Tongue (tissue), 2 donors: ENCODE measurements around the gene CIAO1. TPM values are rescaled to one million over a fixed set of nuclear protein-coding genes. Genes with fewer than 3 reads are reported as not detected.
"Not testable (repeated sequence)": the region's sequence is repeated elsewhere in the genome, so short reads cannot be mapped to it uniquely, and the experiment has no call there.

Source experiments
- DNase-seq: peaks from one replicate; pipeline ENCODE4 v3.0.0-alpha.2; 2015
- total RNA-seq: library from RNA; depleted of rRNA; stranded (reverse); fragments of >200 nt; gene quantifications from one replicate; pipeline ENCODE4 v1.2.3, GENCODE V29; 2014

CIAO1 gene
- total RNA-seq, 1 donor from 2014 or later = 74.4 TPM

- no peak for DNase-seq
Observed at GRCh38 chr2:96276787-96277499, 10.9 kb downstream of the CIAO1 start.

DNA sequence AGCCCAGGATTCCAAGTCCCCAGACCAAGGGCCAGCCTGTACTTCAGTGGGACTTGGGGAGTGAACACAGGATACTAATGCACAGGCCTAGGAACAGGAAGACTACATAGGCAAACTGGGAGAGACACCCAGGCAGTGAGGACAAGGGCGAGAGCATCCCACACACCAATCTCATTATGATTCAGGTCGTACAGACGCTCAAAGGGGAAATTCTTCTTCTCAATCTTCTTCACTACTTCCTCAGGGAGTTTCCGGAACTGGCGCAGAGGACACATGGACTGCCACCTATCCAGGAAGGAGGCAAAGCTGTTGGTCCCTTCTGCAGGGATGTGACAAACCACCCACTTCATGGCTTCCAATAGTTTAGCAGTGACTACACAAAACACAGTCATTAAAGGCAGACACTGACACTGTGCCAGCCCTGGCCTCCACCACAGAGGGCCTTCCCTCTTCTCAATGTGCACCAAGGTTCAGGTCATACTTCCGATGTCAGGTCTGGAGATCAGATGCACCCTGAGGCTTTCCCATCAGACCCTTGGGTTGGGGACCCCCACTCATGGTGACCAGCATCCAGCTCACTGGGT lies 21.3 kb downstream of the CIAO1 start:
- no peak for DNase-seq

DNA sequence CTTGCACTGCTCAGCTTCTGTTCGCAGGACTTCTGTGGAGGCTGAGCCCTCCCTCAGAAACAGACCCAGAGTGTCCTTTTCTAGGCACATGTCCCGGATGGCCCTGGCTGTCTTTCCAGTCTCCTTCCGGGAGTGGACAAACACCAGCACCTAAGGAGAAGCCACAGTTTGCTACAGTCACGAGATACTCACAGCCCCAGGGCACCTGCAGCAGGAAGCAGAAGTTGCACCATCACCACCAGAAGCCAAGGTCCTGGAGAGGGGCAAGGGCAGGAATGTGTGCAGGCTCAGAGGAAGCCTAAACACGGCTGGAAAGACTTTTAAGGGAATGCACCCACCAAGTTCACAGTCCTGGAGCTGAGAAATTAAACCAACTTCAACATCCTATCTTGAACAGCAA lies 25.7 kb downstream of the CIAO1 start:
- no peak for DNase-seq

GRCh38 chr2:96294271-96294670 lies 28.2 kb downstream of the CIAO1 start:
- DNase-seq = not testable (repeated sequence)

- no peak for DNase-seq
Observed at GRCh38 chr2:96296925-96297324, 30.9 kb downstream of the CIAO1 start.

- DNase-seq = no peak
Observed at GRCh38 chr2:96301865-96302264, 35.8 kb downstream of the CIAO1 start.

- no peak for DNase-seq
Observed at GRCh38 chr2:96304606-96305005, 38.6 kb downstream of the CIAO1 start.

DNA sequence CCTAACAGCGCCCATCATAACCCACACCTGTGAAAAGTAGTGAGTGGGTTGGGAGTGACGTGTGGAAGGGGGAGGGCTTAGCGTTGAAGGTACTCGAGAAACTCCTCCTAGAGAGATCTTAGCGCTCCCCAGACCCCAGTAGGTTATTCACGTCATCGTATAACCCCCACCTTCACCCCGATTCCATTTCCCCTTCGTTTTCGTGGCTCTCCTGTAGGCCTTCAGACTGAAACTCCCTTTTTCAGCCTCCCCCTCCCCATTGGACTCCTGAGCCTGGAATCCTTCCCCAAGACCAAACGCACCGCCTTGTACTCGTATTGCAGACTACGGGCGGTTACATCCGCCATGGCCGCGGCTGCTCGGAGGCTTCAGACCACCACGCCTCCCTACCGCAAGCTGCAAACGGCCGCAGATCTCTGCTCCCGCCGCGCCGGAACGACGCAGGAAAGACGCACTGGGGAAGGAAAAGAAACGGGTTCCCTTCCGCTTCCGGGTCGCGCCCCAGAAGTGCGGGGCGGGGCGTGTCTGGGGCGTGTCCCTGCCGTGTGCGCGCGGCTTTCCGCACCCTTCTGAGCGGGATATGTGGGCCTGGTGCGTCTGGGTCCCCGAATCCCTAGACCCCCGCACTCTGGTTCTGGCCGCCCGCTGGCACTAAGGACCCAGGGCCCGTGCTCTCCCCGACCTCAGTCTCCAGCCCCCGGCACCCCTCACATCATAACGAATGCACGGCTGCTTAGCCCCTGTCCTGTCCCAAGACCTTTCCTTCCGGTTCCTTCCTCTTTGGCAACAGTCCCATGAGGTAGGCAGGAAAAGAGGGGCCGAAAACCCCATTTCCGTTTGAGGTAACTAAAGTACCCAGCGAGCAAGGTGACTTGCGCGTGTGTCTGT lies 39.3 kb downstream of the CIAO1 start, which contains the start of gene SNRNP200:
SNRNP200 (minus strand) TSS at position 456 of the 888 bp plus-strand sequence; CDS start at position 347, 109 bp downstream.
- DNase-seq = peak; percentile 94

DNA sequence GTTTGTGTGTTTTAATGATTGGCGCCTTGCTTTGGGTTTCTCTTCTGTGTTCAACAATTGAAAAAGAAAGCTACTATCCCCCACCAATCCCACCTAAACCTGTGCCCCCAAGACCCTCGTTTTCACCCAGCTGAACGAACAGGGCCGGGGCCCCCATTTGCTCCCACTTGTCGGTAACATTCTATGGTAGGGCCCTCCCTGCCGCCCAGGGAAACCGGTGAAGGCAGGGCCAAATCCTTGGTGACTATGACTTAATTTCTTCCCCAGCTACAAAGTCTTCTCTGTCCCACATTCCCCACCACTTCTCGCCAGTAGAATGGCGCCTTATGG lies 39.9 kb downstream of the CIAO1 start:
- no peak for DNase-seq

GRCh38 chr2:96306370-96306769 lies 40.3 kb downstream of the CIAO1 start:
- no peak for DNase-seq

GRCh38 chr2:96308248-96308647 lies 42.2 kb downstream of the CIAO1 start:
- no peak for DNase-seq

DNA sequence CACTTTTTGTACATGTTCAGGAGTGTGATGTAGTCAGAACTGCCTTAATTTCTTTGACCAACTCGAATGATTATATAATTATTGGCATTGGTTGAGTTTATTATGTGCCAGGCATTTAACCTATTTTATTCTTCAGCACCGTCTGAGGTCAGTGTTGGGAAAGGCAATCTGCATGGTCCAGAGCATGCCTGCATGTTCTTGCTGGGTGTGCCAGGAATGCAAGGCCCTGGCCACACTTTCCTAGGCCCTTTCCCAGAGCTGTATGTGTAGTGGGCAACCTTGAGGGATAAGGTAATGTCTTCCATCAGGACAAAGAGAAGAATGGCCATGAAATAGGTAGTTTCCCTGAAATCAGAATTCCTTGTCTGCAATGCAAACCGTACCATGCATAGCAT lies 49.0 kb downstream of the CIAO1 start:
- no peak for DNase-seq

GRCh38 chr2:96315400-96316071 lies 49.5 kb downstream of the CIAO1 start:
- DNase-seq = no peak

- no peak for DNase-seq
Observed at GRCh38 chr2:96316999-96317398, 51.0 kb downstream of the CIAO1 start.

DNA sequence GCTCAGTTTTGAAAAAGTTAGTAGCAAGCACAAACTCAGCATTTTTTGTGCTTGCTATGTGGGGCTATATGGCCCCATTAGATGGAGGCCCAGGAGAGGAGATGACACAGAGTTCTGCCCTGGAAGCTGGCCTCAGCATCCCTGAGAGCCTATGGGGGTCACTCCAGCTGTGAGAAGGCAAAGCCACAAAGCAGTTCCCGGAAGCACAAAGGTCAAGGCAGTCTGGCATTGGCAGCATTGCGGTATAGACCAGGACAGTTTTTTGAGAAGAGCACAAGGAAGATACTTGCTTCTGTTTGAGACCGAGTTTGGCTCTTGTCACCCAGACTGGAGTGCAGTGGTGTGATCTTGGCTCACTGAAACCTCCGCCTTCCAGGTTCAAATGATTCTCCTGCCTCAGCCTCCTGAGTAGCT lies 51.6 kb downstream of the CIAO1 start:
- no peak for DNase-seq

- DNase-seq = no peak
Observed at GRCh38 chr2:96318723-96319122, 52.7 kb downstream of the CIAO1 start.

- no peak for DNase-seq
Observed at GRCh38 chr2:96319396-96319795, 53.4 kb downstream of the CIAO1 start.

- no peak for DNase-seq
Observed at GRCh38 chr2:96320326-96320725, 54.3 kb downstream of the CIAO1 start.

- DNase-seq = peak; percentile 40
Observed at GRCh38 chr2:96320728-96321622, 55.0 kb downstream of the CIAO1 start.
